ENCODE data around the gene SP4.

DNA sequence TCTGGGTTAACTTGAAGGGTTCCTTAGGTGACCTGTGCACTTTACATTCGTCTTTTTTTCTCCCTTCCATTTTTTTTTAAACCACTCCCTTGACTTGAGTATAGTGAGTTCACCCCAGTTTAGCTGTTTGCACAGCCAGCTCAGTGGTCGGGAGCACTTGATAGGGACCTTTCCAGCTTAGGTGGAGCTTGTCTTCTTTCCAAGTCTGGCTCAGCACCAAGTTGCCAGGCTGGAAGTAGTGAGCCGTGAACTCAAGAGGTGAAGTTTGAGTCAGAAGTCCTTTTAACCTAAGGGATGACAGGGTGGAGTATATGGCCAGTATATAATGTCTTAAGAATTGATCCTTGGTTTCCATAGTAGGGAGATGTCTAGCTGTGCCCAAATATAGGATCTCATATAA is 122.2 kb downstream of the SP4 start:
- TF ChIP-seq, protein P1, sequence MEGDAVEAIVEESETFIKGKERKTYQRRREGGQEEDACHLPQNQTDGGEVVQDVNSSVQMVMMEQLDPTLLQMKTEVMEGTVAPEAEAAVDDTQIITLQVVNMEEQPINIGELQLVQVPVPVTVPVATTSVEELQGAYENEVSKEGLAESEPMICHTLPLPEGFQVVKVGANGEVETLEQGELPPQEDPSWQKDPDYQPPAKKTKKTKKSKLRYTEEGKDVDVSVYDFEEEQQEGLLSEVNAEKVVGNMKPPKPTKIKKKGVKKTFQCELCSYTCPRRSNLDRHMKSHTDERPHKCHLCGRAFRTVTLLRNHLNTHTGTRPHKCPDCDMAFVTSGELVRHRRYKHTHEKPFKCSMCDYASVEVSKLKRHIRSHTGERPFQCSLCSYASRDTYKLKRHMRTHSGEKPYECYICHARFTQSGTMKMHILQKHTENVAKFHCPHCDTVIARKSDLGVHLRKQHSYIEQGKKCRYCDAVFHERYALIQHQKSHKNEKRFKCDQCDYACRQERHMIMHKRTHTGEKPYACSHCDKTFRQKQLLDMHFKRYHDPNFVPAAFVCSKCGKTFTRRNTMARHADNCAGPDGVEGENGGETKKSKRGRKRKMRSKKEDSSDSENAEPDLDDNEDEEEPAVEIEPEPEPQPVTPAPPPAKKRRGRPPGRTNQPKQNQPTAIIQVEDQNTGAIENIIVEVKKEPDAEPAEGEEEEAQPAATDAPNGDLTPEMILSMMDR (IDR thresholded peaks at IDR 0.05): no peak
- TF ChIP-seq POLR2A (IDR thresholded peaks at IDR 0.05): no peak

Measured in uterus (tissue), 2 donors.